Spleen (tissue), 7 donors: Measurements from ENCODE around the gene TMEM273.

ENCODE experiments used
- CTCF ChIP-seq, 11 experiments: fragments of 200-600 bp in 7 of 11; fragments of 450-650 bp in 4 of 11; sonication (generic) in 4 of 11; IDR thresholded peaks in 8 of 11; conservative IDR thresholded peaks in 3 of 11; 1 replicate in 7 of 11; 2 replicates in 4 of 11; pipeline versions ENCODE4 v1.4.0 to v1.8.0; 2016 to 2021; ENCODE audit warnings: antibody characterized with exemption in 11 of 11, inconsistent platforms in 4 of 11, mild to moderate bottlenecking in 1 of 11
- POLR2AphosphoS5 ChIP-seq, 3 donors: sonication (generic); formaldehyde crosslinking; IDR thresholded peaks; one replicate each; pipeline ENCODE4 v1.5.1; 2017; ENCODE audit warnings: antibody characterized with exemption in 3 of 3
- donor health status: DM: no; HTN: no; CAD: no; lungs with moderate emphysema.
- donor health status: DM: no; HTN: no; CAD: no.
- donor health status: DM: no; HTN: no; CAD: no.

GRCh38 chr10:49191349-49191748, 3.2 kb upstream of the TMEM273 start:
- TF ChIP-seq POLR2AphosphoS5 (IDR thresholded peaks at IDR 0.05) (no peak), CTCF (IDR thresholded peaks at IDR 0.05 in 8 of 11, conservative IDR thresholded peaks at IDR 0.05 in 3 of 11) (no peak)
